HepG2 (cell line): ENCODE data around the gene BOLA3. TPM values are rescaled to one million over a fixed set of nuclear protein-coding genes. Genes with fewer than 3 reads are reported as not detected.

Experiments
- AHDC1 ChIP-seq: sonication (generic); formaldehyde crosslinking; IDR thresholded peaks from 2 replicates; pipeline ENCODE4 v1.5.1; 2020; ENCODE audit warnings: mild to moderate bottlenecking, missing genetic modification reagents, borderline replicate concordance
- ATF5 ChIP-seq: sonication (generic); formaldehyde crosslinking; IDR thresholded peaks from 2 replicates; pipeline ENCODE4 v1.4.0; 2020; ENCODE audit warnings: mild to moderate bottlenecking, low read depth, missing genetic modification reagents
- HNF4A ChIP-seq: sonication (generic); formaldehyde crosslinking; IDR thresholded peaks from 2 replicates; pipeline ENCODE4 v1.4.0; 2020; ENCODE audit warnings: missing genetic modification reagents
- RBAK ChIP-seq: sonication (generic); formaldehyde crosslinking; IDR thresholded peaks from 2 replicates; pipeline ENCODE4 v1.5.1; 2020; ENCODE audit warnings: mild to moderate bottlenecking, missing genetic modification reagents
- ZBTB40 ChIP-seq, 2 experiments: fragments of 450-650 bp in 1 of 2; sonication (generic) in 1 of 2; formaldehyde crosslinking in 1 of 2; IDR thresholded peaks; 2 replicates each; pipeline versions ENCODE4 v1.6.1 to v1.8.0; 2016 to 2022; ENCODE audit warnings: antibody characterized with exemption in 1 of 2, mild to moderate bottlenecking in 1 of 2, missing genetic modification reagents in 1 of 2
- ZNF276 ChIP-seq: sonication (generic); formaldehyde crosslinking; IDR thresholded peaks from 2 replicates; pipeline ENCODE4 v1.4.0; 2020; ENCODE audit warnings: mild to moderate bottlenecking, low read depth, missing genetic modification reagents
- polyA plus RNA-seq, 8 experiments: library from polyadenylated mRNA; depleted of rRNA in 3 of 8; stranded (reverse) in 7 of 8; unstranded in 1 of 8; fragments of >200 nt; fragmentation: Illumina TruSeq in 4 of 8; extraction: Trizol in 4 of 8; gene quantifications; 2 replicates each; pipeline versions ENCODE4 v1.2.1 to v1.2.3, GENCODE V29; 2011 to 2016; ENCODE audit warnings: low read depth in 4 of 8, missing spikeins in 1 of 8, mixed read lengths in 1 of 8; ENCODE audit not compliant: insufficient read depth in 1 of 8
- total RNA-seq, 5 experiments: library from RNA; depleted of rRNA; stranded (reverse); fragments of >200 nt; fragmentation: Illumina TruSeq; extraction: Trizol; gene quantifications; 2 replicates each; pipeline ENCODE4 v1.2.3, GENCODE V29; 2016; ENCODE audit warnings: low read depth in 1 of 5

BOLA3 gene
- total and polyA plus RNA-seq, 2 of the 13 experiments (the other 11 are each of a cell fraction or from before 2014, with no cell fraction given), result 89.7 to 170 TPM

GRCh38 chr2:74147727-74148456 lies at the start of gene BOLA3 (continued):
- TF ChIP-seq ZBTB40 (IDR thresholded peaks at IDR 0.05) (no peak), ZBTB40 (CRISPR knock-in tag; IDR thresholded peaks at IDR 0.05) (peak; percentile 65), ATF5 (no peak; the same call in 1 of the 2 replicates), RBAK (CRISPR knock-in tag) (no peak), HNF4A (CRISPR knock-in tag) (no peak), ZNF276 (CRISPR knock-in tag) (peak; percentile 22; the same call in 1 of the 2 replicates), AHDC1 (no peak)
